ENCODE results near the gene CD200. TPM values are rescaled to one million over a fixed set of nuclear protein-coding genes. Genes with fewer than 3 reads are reported as not detected.
A peak's percentile ranks its signal among the peaks of the same experiment; 100 is the strongest.

The CD200 gene
- total and polyA plus RNA-seq, 10 of the 15 experiments (the other 5 are each of a cell fraction or from before 2014, with no cell fraction given) = 21.2 to 84.3 (median 33.2) TPM

DNA sequence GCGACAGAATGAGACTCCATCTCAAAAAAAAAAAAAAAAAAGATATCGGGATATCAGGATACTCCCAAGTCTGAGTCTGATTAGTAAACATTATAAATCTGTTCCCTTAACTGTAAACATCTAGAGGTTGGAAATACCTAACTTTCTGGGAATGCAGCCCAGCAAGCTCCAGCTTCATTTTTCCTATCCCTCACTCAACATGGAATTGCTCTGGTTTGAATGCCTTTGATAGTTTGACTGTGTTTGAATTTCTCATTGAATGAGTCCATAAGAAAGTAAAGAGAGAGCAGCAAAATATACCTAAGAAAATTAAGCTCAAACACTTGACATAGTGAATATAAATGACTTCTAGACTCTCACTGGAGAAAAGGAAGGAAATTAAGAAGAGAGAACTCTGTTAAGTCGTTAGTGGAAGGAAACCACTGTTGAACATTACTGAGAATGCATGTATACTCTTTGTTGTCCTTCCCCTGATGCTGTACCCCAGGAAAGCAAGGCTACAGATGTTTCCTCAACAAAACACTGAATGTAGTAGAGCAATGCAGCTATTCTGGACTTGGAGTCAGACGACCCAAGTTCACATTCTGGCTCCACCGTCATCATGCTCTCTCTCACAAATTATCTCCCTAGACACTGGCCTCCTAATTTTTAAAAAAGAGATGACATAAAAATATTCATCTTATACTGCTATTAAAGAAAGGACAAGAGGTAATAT is 62.4 kb downstream of the CD200 start:
- intact Hi-C loops (cut with micrococcal nuclease; ENCODE audit: unreplicated experiment) (no loop called here), in situ Hi-C loops (cut with MboI) (no loop called here)
- ChIA-PET POLR2A (interaction anchor here (0.7 to 1.5 kb wide), 2 partner anchors 11 to 63 kb away, joined by 3 to 6 read pairs; no protein-coding TSS in a partner anchor), SMC1A (ENCODE audit: uncharacterized antibody, unreplicated experiment) (interaction anchor here (0.6 to 1.9 kb wide), 6 partner anchors 9 to 62 kb away, joined by 3 to 5 read pairs (median 4); no protein-coding TSS in a partner anchor), RAD21 (ENCODE audit: unreplicated experiment) (interaction anchor here (1.0 kb wide), 1 partner anchor 61 kb away, joined by 3 read pairs; no protein-coding TSS in a partner anchor), CTCF (interaction anchor here (0.6 to 1.5 kb wide), 3 partner anchors 9 to 102 kb away, joined by 3 to 6 read pairs (median 3); partner anchors contain the start of gene SLC9C1)
- Histone ChIP-seq H3K4me3 (no peak overlapping the region), H2AFZ (ENCODE audit: control insufficient read depth, low read depth, low read length) (peak overlapping the region; percentile 22; the same call in 1 of the 2 replicates), H3K4me1 (ENCODE audit: control insufficient read depth, insufficient read depth, low read length) (peaks cover 6% of the 10 kb centered on the region; the same call in 1 of the 2 replicates), H3K79me2 (ENCODE audit: control insufficient read depth, insufficient read depth, low read length) (no peaks in the 10 kb centered on the region), H3K36me3 (ENCODE audit: control insufficient read depth in 2 of 2, insufficient read depth in 2 of 2, low read length in 1 of 2) (no peaks in the 10 kb centered on the region), H3K4me2 (ENCODE audit: control insufficient read depth, insufficient read depth) (no peak overlapping the region), H3K27ac (ENCODE audit: control insufficient read depth, insufficient read depth) (no peak overlapping the region), H3K9me3 (replicated peaks; ENCODE audit: control insufficient read depth, insufficient read depth, low read length) (no peaks in the 10 kb centered on the region; the same call in 1 of the 3 replicates), H4K20me1 (ENCODE audit: control insufficient read depth, insufficient read depth) (no peaks in the 10 kb centered on the region), H3K9ac (ENCODE audit: control insufficient read depth, insufficient read depth, low read length) (no peak overlapping the region), H3K27me3 (replicated peaks in 1 of 2; ENCODE audit: control insufficient read depth in 2 of 2, insufficient read depth in 2 of 2, low read length in 1 of 2) (no peaks in the 10 kb centered on the region)
- no peak for ATAC-seq
- WGBS (ENCODE audit: insufficient coverage, insufficient replicate concordance, low lambda C conversion rate, missing lambda C conversion rate) = 43% methylated on average over 5 of the region's 5 CpGs
- DNase-seq (ENCODE audit: low read depth, low spot score) = no peak
- FAIRE-seq = no peak
- no TSS peak for BruUV-seq (replicated peaks)
- TF ChIP-seq BACH1 (IDR thresholded peaks at IDR 0.05; ENCODE audit: borderline replicate concordance) (no peak), NFXL1 (IDR thresholded peaks at IDR 0.05; ENCODE audit: borderline replicate concordance) (no peak), CBX5 (IDR thresholded peaks at IDR 0.05; ENCODE audit: low read depth) (no peak), IKZF2 (IDR thresholded peaks at IDR 0.05) (no peak), ESRRA (IDR thresholded peaks at IDR 0.05; ENCODE audit: low read length) (no peak), KAT2A (conservative IDR thresholded peaks at IDR 0.05; ENCODE audit: control insufficient read depth, low read depth, low read length) (no peak), RFX5 (IDR thresholded peaks at IDR 0.05; ENCODE audit: low read depth, low read length) (no peak), YBX1 (IDR thresholded peaks at IDR 0.05) (no peak), JUNB (IDR thresholded peaks at IDR 0.05) (no peak), TBL1XR1 (IDR thresholded peaks at IDR 0.05; ENCODE audit: low read depth, low read length) (no peak)
- TF ChIP-seq, protein P1, sequence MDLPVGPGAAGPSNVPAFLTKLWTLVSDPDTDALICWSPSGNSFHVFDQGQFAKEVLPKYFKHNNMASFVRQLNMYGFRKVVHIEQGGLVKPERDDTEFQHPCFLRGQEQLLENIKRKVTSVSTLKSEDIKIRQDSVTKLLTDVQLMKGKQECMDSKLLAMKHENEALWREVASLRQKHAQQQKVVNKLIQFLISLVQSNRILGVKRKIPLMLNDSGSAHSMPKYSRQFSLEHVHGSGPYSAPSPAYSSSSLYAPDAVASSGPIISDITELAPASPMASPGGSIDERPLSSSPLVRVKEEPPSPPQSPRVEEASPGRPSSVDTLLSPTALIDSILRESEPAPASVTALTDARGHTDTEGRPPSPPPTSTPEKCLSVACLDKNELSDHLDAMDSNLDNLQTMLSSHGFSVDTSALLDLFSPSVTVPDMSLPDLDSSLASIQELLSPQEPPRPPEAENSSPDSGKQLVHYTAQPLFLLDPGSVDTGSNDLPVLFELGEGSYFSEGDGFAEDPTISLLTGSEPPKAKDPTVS (IDR thresholded peaks at IDR 0.05; ENCODE audit: low read depth, low read length) = no peak
- TF ChIP-seq, protein P2, sequence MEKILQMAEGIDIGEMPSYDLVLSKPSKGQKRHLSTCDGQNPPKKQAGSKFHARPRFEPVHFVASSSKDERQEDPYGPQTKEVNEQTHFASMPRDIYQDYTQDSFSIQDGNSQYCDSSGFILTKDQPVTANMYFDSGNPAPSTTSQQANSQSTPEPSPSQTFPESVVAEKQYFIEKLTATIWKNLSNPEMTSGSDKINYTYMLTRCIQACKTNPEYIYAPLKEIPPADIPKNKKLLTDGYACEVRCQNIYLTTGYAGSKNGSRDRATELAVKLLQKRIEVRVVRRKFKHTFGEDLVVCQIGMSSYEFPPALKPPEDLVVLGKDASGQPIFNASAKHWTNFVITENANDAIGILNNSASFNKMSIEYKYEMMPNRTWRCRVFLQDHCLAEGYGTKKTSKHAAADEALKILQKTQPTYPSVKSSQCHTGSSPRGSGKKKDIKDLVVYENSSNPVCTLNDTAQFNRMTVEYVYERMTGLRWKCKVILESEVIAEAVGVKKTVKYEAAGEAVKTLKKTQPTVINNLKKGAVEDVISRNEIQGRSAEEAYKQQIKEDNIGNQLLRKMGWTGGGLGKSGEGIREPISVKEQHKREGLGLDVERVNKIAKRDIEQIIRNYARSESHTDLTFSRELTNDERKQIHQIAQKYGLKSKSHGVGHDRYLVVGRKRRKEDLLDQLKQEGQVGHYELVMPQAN (conservative IDR thresholded peaks at IDR 0.05) = no peak
- TF ChIP-seq, protein P3, sequence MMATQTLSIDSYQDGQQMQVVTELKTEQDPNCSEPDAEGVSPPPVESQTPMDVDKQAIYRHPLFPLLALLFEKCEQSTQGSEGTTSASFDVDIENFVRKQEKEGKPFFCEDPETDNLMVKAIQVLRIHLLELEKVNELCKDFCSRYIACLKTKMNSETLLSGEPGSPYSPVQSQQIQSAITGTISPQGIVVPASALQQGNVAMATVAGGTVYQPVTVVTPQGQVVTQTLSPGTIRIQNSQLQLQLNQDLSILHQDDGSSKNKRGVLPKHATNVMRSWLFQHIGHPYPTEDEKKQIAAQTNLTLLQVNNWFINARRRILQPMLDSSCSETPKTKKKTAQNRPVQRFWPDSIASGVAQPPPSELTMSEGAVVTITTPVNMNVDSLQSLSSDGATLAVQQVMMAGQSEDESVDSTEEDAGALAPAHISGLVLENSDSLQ (IDR thresholded peaks at IDR 0.05) = no peak
- TF ChIP-seq, protein P4, sequence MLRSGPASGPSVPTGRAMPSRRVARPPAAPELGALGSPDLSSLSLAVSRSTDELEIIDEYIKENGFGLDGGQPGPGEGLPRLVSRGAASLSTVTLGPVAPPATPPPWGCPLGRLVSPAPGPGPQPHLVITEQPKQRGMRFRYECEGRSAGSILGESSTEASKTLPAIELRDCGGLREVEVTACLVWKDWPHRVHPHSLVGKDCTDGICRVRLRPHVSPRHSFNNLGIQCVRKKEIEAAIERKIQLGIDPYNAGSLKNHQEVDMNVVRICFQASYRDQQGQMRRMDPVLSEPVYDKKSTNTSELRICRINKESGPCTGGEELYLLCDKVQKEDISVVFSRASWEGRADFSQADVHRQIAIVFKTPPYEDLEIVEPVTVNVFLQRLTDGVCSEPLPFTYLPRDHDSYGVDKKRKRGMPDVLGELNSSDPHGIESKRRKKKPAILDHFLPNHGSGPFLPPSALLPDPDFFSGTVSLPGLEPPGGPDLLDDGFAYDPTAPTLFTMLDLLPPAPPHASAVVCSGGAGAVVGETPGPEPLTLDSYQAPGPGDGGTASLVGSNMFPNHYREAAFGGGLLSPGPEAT (IDR thresholded peaks at IDR 0.05; ENCODE audit: low read depth) = no peak
- TF ChIP-seq, protein P5, sequence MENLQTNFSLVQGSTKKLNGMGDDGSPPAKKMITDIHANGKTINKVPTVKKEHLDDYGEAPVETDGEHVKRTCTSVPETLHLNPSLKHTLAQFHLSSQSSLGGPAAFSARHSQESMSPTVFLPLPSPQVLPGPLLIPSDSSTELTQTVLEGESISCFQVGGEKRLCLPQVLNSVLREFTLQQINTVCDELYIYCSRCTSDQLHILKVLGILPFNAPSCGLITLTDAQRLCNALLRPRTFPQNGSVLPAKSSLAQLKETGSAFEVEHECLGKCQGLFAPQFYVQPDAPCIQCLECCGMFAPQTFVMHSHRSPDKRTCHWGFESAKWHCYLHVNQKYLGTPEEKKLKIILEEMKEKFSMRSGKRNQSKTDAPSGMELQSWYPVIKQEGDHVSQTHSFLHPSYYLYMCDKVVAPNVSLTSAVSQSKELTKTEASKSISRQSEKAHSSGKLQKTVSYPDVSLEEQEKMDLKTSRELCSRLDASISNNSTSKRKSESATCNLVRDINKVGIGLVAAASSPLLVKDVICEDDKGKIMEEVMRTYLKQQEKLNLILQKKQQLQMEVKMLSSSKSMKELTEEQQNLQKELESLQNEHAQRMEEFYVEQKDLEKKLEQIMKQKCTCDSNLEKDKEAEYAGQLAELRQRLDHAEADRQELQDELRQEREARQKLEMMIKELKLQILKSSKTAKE (IDR thresholded peaks at IDR 0.05; ENCODE audit: low read depth, poor library complexity, severe bottlenecking) = no peak

Data from GM12878 (cell line).